Naive B cell (primary cell): ENCODE results near the gene CBY3. TPM values are rescaled to one million over a fixed set of nuclear protein-coding genes. Genes with fewer than 3 reads are reported as not detected.
A peak's percentile ranks its signal among the peaks of the same experiment; 100 is the strongest.

Experiments
- ATAC-seq, 2 donors: fragments of 150-1000 bp; cut with Tn5 transposase; 2 replicates each; pipeline ENCODE4 v1.10.0; 2021; ENCODE audit warnings: low read depth in 2 of 2, mild to moderate bottlenecking in 2 of 2, moderate library complexity in 2 of 2
- DNase-seq: peaks from one replicate; pipeline ENCODE4 v3.0.0; 2022
- H3K27ac Mint-ChIP-seq, 6 donors: one replicate each; pipeline ENCODE4 v1.8.0; 2020 to 2022; ENCODE audit warnings: mild to moderate bottlenecking in 6 of 6, mixed read lengths in 6 of 6, moderate library complexity in 5 of 6, inconsistent platforms in 2 of 6
- H3K27me3 Mint-ChIP-seq, 3 donors: one replicate each; pipeline ENCODE4 v1.8.0; 2021 to 2022; ENCODE audit warnings: mixed read lengths in 3 of 3, mild to moderate bottlenecking in 1 of 3
- H3K36me3 Mint-ChIP-seq, 2 donors: one replicate each; pipeline ENCODE4 v1.8.0; 2020 to 2022; ENCODE audit warnings: mixed read lengths in 2 of 2, inconsistent platforms in 1 of 2, mild to moderate bottlenecking in 1 of 2
- H3K4me1 Mint-ChIP-seq, 3 donors: one replicate each; pipeline ENCODE4 v1.8.0; 2020 to 2022; ENCODE audit warnings: mixed read lengths in 3 of 3, inconsistent platforms in 1 of 3, mild to moderate bottlenecking in 1 of 3, moderate library complexity in 1 of 3
- H3K4me3 Mint-ChIP-seq, 8 donors: one replicate each; pipeline ENCODE4 v1.8.0; 2020 to 2022; ENCODE audit warnings: mild to moderate bottlenecking in 8 of 8, mixed read lengths in 8 of 8, moderate library complexity in 8 of 8, inconsistent platforms in 2 of 8
- H3K9me3 Mint-ChIP-seq, 7 donors: one replicate each; pipeline ENCODE4 v1.8.0; 2020 to 2022; ENCODE audit warnings: mixed read lengths in 7 of 7, mild to moderate bottlenecking in 5 of 7, inconsistent platforms in 2 of 7, moderate library complexity in 1 of 7
- polyA plus RNA-seq, 6 donors: library from polyadenylated mRNA; unstranded; fragments of 300-500 nt; fragmentation: Illumina TruSeq; gene quantifications; one replicate each; pipeline ENCODE4 v1.2.3, GENCODE V29; 2021; ENCODE audit warnings: low read depth in 6 of 6

The CBY3 gene
- under 1 TPM in 1 of 6 donors, not detected in 5; 0.39 TPM for polyA plus RNA-seq

GRCh38 chr5:179680780-179681401 lies at the start of gene CBY3:
Gene CBY3 (minus strand): TSS chr5:179681034. CDS start chr5:179680918, 116 bp downstream.
- H3K27ac Mint-ChIP-seq: peak within 1 kb of the TSS; percentile 25 to 84 (median 59)
- H3K36me3 Mint-ChIP-seq: no peaks in the 10 kb centered on the region
- no peak for ATAC-seq
- peak within 1 kb of the TSS; percentile 72 to 97 (median 82) for H3K4me3 Mint-ChIP-seq
- no peaks in the 10 kb centered on the region for H3K27me3 Mint-ChIP-seq
- peaks cover 0 to 3% (median 0%) of the 10 kb centered on the region in 7 donors for H3K9me3 Mint-ChIP-seq
- H3K4me1 Mint-ChIP-seq: peaks cover 25 to 30% (median 27%) of the 10 kb centered on the region in 3 donors
- no peak for DNase-seq

- Mint-ChIP-seq H3K36me3 (peaks cover 14 to 17% of the 10 kb centered on the region in 2 donors), H3K4me3 (peak overlapping the region in 1 of 8 donors; percentile 35), H3K4me1 (peaks cover 10 to 29% (median 17%) of the 10 kb centered on the region in 3 donors), H3K27me3 (no peaks in the 10 kb centered on the region), H3K9me3 (no peaks in the 10 kb centered on the region), H3K27ac (peak overlapping the region in 1 of 6 donors; percentile 17)
- DNase-seq (no peak), ATAC-seq (no peak)
Measured at GRCh38 chr5:179730356-179730755, 49.5 kb upstream of the CBY3 start.

GRCh38 chr5:179729727-179730126 lies 48.9 kb upstream of the CBY3 start:
- Mint-ChIP-seq H3K27ac (peak overlapping the region in 3 of 6 donors; percentile 7 to 65 (median 62)), H3K36me3 (peaks cover 16 to 17% of the 10 kb centered on the region in 2 donors), H3K4me1 (peaks cover 10 to 27% (median 15%) of the 10 kb centered on the region in 3 donors), H3K27me3 (no peaks in the 10 kb centered on the region), H3K9me3 (no peaks in the 10 kb centered on the region), H3K4me3 (peak overlapping the region in 1 of 8 donors; percentile 35)
- DNase-seq: no peak
- no peak for ATAC-seq

- H3K4me1 Mint-ChIP-seq: peaks cover 5 to 22% (median 11%) of the 10 kb centered on the region in 3 donors
- ATAC-seq (no peak), DNase-seq (no peak)
- H3K9me3 Mint-ChIP-seq: no peaks in the 10 kb centered on the region
- no peak overlapping the region for H3K4me3 Mint-ChIP-seq
- peaks cover 17 to 20% of the 10 kb centered on the region in 2 donors for H3K36me3 Mint-ChIP-seq
- H3K27ac Mint-ChIP-seq: peak overlapping the region in 3 of 6 donors; percentile 7 to 63 (median 62)
- no peaks in the 10 kb centered on the region for H3K27me3 Mint-ChIP-seq
Measured at GRCh38 chr5:179729303-179729702, 48.5 kb upstream of the CBY3 start.

GRCh38 chr5:179727106-179727505 lies 46.3 kb upstream of the CBY3 start:
- Mint-ChIP-seq H3K9me3 (no peaks in the 10 kb centered on the region), H3K27ac (peak overlapping the region in 4 of 6 donors; percentile 36 to 93 (median 62)), H3K36me3 (peaks cover 34 to 35% of the 10 kb centered on the region in 2 donors), H3K4me3 (no peak overlapping the region), H3K27me3 (no peaks in the 10 kb centered on the region), H3K4me1 (peaks cover 0 to 7% (median 0%) of the 10 kb centered on the region in 3 donors)
- DNase-seq (no peak), ATAC-seq (no peak)

- Mint-ChIP-seq H3K36me3 (peaks cover 35 to 36% of the 10 kb centered on the region in 2 donors), H3K4me3 (no peak overlapping the region), H3K27ac (peak overlapping the region in 2 of 6 donors; percentile 3 to 80), H3K9me3 (no peaks in the 10 kb centered on the region), H3K4me1 (no peaks in the 10 kb centered on the region), H3K27me3 (no peaks in the 10 kb centered on the region)
- no peak for DNase-seq
- ATAC-seq: no peak
Measured at GRCh38 chr5:179724163-179724562, 43.3 kb upstream of the CBY3 start.

GRCh38 chr5:179720222-179720621 lies 39.4 kb upstream of the CBY3 start:
- peaks cover 0 to 5% (median 0%) of the 10 kb centered on the region in 3 donors for H3K4me1 Mint-ChIP-seq
- H3K27ac Mint-ChIP-seq: no peak overlapping the region
- no peaks in the 10 kb centered on the region for H3K27me3 Mint-ChIP-seq
- H3K9me3 Mint-ChIP-seq: no peaks in the 10 kb centered on the region
- H3K36me3 Mint-ChIP-seq: peaks cover 22 to 28% of the 10 kb centered on the region in 2 donors
- H3K4me3 Mint-ChIP-seq: no peak overlapping the region
- ATAC-seq (no peak), DNase-seq (no peak)

- Mint-ChIP-seq H3K27me3 (no peaks in the 10 kb centered on the region), H3K4me3 (no peak overlapping the region), H3K9me3 (no peaks in the 10 kb centered on the region), H3K4me1 (peaks cover 0 to 5% (median 0%) of the 10 kb centered on the region in 3 donors), H3K36me3 (peaks cover 0 to 11% of the 10 kb centered on the region in 2 donors), H3K27ac (peak overlapping the region in 1 of 6 donors; percentile 85)
- DNase-seq (no peak), ATAC-seq (no peak)
Measured at GRCh38 chr5:179716286-179716685, 35.5 kb upstream of the CBY3 start.

- peaks cover 1 to 7% of the 10 kb centered on the region in 2 donors for H3K36me3 Mint-ChIP-seq
- H3K27me3 Mint-ChIP-seq: no peaks in the 10 kb centered on the region
- peak overlapping the region in 7 of 8 donors; percentile 90 to 98 (median 95) for H3K4me3 Mint-ChIP-seq
- H3K27ac Mint-ChIP-seq: peak overlapping the region; percentile 57 to 99 (median 96)
- DNase-seq (no peak), ATAC-seq (no peak)
- peaks cover 34 to 48% (median 48%) of the 10 kb centered on the region in 3 donors for H3K4me1 Mint-ChIP-seq
- H3K9me3 Mint-ChIP-seq: no peaks in the 10 kb centered on the region
Measured at GRCh38 chr5:179700401-179700918, 19.6 kb upstream of the CBY3 start.

GRCh38 chr5:179699616-179700237 lies 18.9 kb upstream of the CBY3 start:
- Mint-ChIP-seq H3K27ac (peak overlapping the region; percentile 95 to 99 (median 97)), H3K4me1 (peaks cover 32 to 45% (median 44%) of the 10 kb centered on the region in 3 donors), H3K36me3 (peaks cover 0 to 6% of the 10 kb centered on the region in 2 donors), H3K4me3 (peak overlapping the region; percentile 90 to 98 (median 96)), H3K9me3 (no peaks in the 10 kb centered on the region), H3K27me3 (no peaks in the 10 kb centered on the region)
- no peak for ATAC-seq
- peak; percentile 8 for DNase-seq

- H3K9me3 Mint-ChIP-seq: no peaks in the 10 kb centered on the region
- peak; percentile 4 for ATAC-seq
- peak within 1 kb of the TSS; percentile 95 to 99 (median 98) for H3K27ac Mint-ChIP-seq
- no peak for DNase-seq
- H3K4me3 Mint-ChIP-seq: peak within 1 kb of the TSS; percentile 90 to 98 (median 96)
- H3K36me3 Mint-ChIP-seq: peaks cover 0 to 6% of the 10 kb centered on the region in 2 donors
- H3K27me3 Mint-ChIP-seq: no peaks in the 10 kb centered on the region
- H3K4me1 Mint-ChIP-seq: peaks cover 32 to 47% (median 43%) of the 10 kb centered on the region in 3 donors
Measured at GRCh38 chr5:179698935-179699615, 18.2 kb upstream of the CBY3 start, which contains the start of gene CANX. Gene CANX (plus strand): TSS chr5:179698967. CDS start chr5:179705682, 6,715 bp downstream.

GRCh38 chr5:179697993-179698934 lies 17.4 kb upstream of the CBY3 start:
- ATAC-seq: peak; percentile 85 to 87
- peak overlapping the region; percentile 83 to 99 (median 96) for H3K27ac Mint-ChIP-seq
- no peaks in the 10 kb centered on the region for H3K36me3 Mint-ChIP-seq
- H3K27me3 Mint-ChIP-seq: no peaks in the 10 kb centered on the region
- peak overlapping the region; percentile 90 to 98 (median 96) for H3K4me3 Mint-ChIP-seq
- peaks cover 25 to 39% (median 35%) of the 10 kb centered on the region in 3 donors for H3K4me1 Mint-ChIP-seq
- peak; percentile 99 for DNase-seq
- no peaks in the 10 kb centered on the region for H3K9me3 Mint-ChIP-seq
